K562 (cell line): ENCODE results near the gene LMAN1L.

Experiments used
- CBX1 ChIP-seq: sonication (generic); IDR thresholded peaks from 2 replicates; pipeline ENCODE4 v1.6.1; 2016; ENCODE audit warnings: antibody characterized with exemption, low read depth, mild to moderate bottlenecking
- KLF13 ChIP-seq: fragments of 450-650 bp; IDR thresholded peaks from 2 replicates; pipeline ENCODE4 v1.6.1; 2016; ENCODE audit warnings: missing genetic modification characterization, low read depth, mild to moderate bottlenecking, missing compliant biosample characterization, moderate library complexity, borderline replicate concordance
- NFRKB ChIP-seq: fragments of 450-650 bp; IDR thresholded peaks from 2 replicates; pipeline ENCODE4 v1.6.1; 2016; ENCODE audit warnings: low read depth
- PHF8 ChIP-seq: fragments of 200-600 bp; sonication (generic); IDR thresholded peaks from 2 replicates; pipeline ENCODE4 v1.6.1; 2012; ENCODE audit warnings: mixed run types, mild to moderate bottlenecking, inconsistent platforms, low read length, moderate library complexity, borderline replicate concordance
- SMARCC2 ChIP-seq: fragments of 450-650 bp; IDR thresholded peaks from 2 replicates; pipeline ENCODE4 v1.6.1; 2017; ENCODE audit warnings: antibody characterized with exemption, moderate library complexity, mild to moderate bottlenecking, low read depth
- ZBTB7A ChIP-seq: IDR thresholded peaks from 2 replicates; pipeline ENCODE4 v1.6.1; 2011; ENCODE audit warnings: low read depth, mild to moderate bottlenecking, low read length, moderate library complexity, borderline replicate concordance; ENCODE audit not compliant: control insufficient read depth
- ZNF23 ChIP-seq: fragments of 250-450 bp; sonication (Bioruptor Pico); IDR thresholded peaks from 2 replicates; pipeline ENCODE4 v1.4.0; 2020; ENCODE audit warnings: mild to moderate bottlenecking
- TF ChIP-seq, protein P1 (sequence below): fragments of 450-650 bp; formaldehyde crosslinking; IDR thresholded peaks from 2 replicates; pipeline ENCODE4 v1.4.0; 2022; ENCODE audit warnings: missing genetic modification characterization
- TF ChIP-seq, protein P2 (sequence below), 2 experiments: fragments of 450-650 bp; conservative IDR thresholded peaks; 2 replicates each; pipeline ENCODE4 v1.6.1; 2017; ENCODE audit warnings: mild to moderate bottlenecking in 2 of 2, moderate library complexity in 2 of 2

DNA sequence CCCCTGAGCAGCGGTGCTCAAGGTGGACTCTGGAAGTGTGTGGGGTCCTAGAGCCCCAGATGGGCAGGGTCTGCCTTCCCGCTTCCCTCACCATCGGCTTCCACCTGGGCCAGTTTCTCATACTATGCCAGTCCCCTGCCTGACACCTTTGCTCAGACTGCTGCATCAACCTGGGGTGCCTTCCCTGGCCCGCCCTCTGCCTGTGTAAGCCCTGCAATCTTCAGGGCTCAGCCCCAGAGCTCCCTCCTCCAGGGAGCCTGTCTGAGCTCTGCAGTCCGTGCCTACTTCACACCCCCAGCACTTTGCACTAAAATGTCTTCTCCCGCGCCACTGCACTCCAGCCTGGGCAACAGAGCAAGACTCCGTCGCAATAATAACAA, 17.7 kb upstream of the LMAN1L start:
- TF ChIP-seq, protein P1, sequence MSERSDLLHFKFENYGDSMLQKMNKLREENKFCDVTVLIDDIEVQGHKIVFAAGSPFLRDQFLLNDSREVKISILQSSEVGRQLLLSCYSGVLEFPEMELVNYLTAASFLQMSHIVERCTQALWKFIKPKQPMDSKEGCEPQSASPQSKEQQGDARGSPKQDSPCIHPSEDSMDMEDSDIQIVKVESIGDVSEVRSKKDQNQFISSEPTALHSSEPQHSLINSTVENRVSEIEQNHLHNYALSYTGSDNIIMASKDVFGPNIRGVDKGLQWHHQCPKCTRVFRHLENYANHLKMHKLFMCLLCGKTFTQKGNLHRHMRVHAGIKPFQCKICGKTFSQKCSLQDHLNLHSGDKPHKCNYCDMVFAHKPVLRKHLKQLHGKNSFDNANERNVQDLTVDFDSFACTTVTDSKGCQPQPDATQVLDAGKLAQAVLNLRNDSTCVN (CRISPR knock-in tag) = no peak
- TF ChIP-seq KLF13 (no peak), ZNF23 (CRISPR knock-in tag) (no peak), PHF8 (no peak), NFRKB (no peak), ZBTB7A (no peak), SMARCC2 (no peak), CBX1 (no peak)
- TF ChIP-seq, protein P2, sequence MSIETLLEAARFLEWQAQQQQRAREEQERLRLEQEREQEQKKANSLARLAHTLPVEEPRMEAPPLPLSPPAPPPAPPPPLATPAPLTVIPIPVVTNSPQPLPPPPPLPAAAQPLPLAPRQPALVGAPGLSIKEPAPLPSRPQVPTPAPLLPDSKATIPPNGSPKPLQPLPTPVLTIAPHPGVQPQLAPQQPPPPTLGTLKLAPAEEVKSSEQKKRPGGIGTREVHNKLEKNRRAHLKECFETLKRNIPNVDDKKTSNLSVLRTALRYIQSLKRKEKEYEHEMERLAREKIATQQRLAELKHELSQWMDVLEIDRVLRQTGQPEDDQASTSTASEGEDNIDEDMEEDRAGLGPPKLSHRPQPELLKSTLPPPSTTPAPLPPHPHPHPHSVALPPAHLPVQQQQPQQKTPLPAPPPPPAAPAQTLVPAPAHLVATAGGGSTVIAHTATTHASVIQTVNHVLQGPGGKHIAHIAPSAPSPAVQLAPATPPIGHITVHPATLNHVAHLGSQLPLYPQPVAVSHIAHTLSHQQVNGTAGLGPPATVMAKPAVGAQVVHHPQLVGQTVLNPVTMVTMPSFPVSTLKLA (conservative IDR thresholded peaks at IDR 0.05) = no peak
